Inferior parietal cortex (tissue), 1 donor: ENCODE results near the gene ABLIM1.

Experiments
- DNase-seq: peaks from one replicate; pipeline ENCODE4 v3.0.0-alpha.2; 2016; ENCODE audit errors: extremely low spot score

The ABLIM1 gene

DNA sequence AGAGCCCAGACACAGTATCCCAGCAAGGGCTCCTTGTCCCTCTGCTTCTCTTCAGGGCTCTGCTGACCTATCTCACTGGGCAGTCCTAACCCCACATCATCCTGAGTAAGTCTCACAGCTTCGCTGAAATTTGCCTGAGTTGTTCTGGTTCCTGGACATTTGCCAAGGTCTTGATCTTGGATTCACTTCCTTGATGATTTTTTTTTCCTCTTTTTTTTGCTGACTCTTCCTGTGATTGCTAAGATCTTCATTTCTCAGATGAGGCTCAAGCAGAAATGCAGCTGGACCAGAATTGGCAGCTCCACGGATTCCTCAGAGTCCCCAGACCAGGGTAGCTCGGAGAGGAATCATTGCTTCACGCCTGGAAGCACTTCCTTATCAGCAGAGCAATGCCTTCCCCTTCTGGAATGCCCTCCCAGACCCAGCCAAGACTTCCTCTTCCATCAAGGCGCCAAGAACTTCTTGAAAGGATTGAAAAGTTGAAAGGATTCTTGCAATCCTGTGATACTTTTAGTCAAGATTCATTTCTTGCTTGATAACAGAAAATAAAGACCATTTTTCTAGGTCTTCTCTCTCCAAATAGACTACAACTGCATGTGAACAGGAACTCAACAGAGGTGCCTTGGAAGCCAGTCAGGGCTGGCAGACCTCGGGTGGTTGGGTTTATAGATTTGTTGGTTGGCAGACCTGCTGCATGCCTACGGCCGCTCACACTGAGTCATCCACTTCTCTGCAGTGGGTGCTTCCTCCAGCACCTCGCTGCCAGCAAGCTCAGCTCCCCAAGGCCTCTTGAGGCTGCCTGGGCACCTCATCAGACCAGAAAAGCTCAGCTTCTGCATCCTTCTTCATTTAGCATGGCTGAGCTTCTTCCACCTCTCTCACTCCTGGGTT, 244.9 kb downstream of the ABLIM1 start:
- DNase-seq, result no peak

DNA sequence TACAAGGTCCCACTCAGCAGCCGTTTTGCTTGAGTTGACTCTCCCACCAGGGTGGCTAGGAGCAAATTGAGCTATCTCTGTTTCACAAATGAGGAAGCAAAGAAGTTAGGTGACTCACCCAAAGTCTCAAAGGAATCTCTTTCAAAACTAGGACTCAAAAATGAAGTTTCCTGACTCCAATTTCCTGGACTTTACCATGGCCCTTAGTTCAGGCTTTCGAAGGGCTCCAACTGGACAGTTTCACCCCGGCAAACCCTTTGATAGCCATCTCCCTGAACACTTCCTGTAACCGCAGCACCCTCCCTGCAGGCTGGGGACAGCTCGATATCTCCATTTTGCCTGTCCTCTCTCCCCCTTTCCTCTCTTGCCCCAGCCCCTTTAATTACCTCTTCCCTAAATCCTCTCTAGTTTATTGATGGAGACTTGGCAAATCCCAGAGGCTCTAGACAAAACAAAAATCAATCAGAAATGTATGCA, 249.1 kb downstream of the ABLIM1 start:
- no peak for DNase-seq

DNA sequence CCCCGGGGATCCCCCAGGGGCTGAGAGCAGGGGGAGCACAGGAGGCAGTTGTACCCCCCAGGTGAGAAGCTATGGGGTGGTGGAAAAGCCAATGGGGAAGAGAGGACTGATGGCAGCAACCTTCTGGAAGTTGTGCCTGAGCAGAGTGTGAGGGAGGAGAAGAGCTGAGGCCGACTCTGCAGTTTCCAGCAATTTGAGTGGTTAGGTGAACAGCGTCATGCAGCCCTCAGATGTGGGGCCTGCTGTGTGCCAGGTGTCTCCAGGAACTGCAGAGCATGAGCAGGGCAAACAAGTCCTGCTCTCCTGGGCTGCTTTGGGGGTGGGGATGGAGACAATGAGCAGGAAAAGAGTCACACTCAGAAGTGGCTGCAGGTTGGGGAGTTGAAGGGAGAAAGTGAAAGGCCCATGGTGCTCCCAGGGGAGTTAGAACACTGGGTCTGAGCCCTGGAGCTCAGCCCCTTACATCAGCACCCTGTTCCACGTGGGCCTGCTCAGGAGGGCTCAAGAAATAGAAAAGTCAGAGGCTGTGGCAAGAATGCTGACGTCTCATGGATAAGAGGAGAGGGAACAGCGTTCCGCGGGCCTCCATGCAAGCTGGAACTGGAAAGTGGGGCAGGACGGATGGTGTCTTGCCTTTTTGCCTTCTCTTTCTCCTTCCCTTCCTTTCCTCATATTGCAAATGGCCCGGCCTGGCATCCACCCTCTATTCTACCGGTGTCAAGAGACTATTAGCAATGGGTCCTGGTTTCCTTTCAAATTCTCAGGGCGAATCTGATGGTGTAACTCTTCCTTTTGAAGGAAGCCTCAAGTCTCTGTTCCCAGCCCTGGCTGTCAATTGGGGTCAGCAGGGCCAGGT, 249.7 kb downstream of the ABLIM1 start:
- DNase-seq, result no peak

DNA sequence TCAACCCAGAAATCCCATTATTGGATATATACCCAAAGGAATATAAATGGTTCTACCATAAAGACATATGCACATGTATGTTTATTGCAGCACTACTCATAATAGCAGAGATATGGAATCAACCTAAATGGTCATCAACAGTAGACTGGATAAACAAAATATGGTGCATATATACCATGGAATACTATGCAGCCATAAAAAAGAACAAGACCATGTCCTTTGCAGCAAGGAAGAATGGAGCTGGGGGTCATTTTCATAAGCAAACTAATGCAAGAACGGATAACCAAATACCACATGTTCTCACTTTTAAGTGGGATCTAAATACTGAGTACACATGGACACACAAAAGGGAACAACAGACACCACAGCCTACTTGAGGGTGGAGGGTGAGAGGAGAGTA, 251.6 kb downstream of the ABLIM1 start:
- no peak for DNase-seq

DNA sequence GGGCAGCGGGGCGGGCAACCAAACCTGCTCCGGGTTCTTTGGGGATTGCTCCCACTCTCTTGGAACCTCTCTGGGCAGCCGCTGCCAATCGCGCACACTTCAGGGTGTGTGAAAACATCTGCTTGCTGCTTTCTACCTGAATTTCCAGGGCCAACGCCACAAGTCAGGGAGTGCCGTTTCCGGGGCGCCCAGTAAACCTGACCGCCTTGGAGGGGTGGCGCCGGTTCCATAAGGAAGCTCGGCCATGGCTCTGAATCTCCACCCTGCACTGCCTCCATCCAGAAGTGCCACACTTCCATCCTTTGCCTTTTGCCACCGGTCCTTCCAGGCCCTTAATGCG, 253.1 kb downstream of the ABLIM1 start:
- DNase-seq, result no peak

DNA sequence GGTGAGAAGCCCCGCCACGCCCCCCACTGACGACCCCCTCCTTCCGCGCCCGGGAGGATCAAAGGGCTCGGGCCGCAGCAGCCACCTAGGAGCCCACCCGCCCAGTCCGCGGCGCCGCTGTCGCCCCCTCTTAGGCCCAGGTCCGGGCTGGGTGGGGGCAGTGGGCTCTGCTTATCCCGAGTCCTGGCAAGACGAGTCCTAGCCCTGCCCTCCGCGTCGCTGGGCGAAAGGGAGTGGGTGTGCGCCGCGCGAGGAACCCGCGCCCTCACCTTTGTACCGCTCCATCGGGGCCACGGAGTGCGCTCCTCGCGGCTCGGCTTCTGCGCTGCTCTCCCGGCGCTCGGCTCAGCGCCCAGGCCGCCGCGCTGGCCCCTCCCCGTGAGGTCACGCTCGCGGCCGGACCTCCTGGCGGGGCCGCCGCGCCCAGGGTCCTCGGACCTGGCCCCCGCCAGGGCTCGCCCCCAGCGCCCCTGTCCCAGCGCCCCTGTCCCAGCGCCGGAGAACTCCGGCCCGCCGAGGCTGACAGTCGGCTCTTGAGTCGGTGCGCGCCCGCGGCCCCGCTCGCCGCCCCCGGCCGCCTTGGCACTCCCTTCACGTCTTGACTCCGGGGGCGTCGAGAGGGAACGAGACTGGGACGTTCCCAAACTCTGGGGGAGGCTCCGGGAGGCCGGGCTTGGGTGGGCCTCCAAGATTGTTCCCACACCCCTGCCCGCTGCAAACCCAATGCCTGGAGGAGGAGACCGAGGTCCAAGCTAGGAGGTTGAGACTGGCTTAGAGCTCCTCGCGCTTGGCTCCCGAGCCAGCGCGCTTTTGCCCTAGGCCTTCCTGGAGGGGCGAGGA, 253.7 kb downstream of the ABLIM1 start, which contains the start of gene AFAP1L2:
Gene AFAP1L2 (minus strand): TSS at position 332 of the 840 bp plus-strand sequence. CDS start 47 bp downstream, at position 285.
- no peak for DNase-seq

DNA sequence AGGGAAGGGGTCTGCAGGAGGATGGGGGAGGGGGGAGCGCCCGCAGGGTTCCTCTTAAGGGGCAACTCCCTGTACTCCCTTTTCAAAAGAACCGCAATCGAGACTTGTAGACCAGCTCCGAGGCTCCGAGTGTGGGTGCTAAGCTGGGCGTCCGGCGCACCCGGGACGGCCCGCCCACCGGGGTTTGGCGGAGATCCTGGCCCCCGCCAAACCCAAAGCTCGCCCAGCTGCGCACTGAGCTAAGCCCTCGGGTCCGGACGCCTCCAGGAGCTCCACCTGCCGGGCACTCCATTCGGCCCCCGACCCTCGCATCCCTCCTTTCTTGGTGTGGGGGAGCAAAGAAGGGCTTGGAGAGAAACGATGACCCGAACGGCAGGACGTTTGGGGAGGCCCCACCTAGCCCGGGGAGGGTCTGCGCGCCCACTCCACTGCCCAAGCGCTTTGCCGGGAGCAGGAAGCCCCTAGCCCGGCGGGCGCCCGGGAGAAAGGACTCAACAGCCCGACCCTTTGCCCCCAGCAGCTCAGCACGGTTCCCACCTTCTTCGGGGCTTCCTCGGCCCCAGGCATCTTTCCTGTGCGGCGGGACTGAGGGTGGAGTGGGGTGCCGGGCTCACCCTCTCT, 254.4 kb downstream of the ABLIM1 start:
- no peak for DNase-seq

DNA sequence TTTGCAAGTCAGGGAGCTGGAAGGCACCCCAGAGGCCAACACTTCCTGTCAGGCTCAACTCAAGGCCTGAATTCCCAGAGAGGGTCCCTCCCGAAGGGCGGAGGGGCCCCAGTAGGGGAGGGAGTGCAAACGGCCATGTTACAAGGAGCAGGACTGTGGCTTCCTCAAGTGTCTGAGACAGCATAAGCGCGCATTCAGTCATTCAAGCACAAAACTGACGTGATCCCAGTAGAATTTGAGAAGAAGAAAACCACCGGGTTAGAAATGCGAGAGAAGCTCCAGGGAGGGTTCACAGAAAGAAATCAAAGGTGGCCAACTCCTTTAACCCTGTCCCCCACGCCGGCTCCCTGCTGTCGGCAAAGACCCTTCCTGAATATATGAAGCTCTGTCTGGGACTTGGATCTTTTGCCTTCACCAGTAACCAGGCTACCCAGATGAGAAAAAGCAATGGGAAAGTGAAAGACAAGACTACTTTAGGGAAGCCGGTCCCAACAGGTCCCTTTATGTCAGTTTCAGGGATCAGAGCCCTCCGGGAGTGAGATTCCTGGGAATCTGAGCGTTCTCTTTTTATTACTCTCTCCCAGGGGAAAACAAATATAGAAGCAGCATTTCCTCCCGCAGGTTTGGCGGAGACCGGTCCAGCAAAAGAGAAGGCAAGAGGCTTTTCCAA, 255.1 kb downstream of the ABLIM1 start:
- DNase-seq, result peak; percentile 7

DNA sequence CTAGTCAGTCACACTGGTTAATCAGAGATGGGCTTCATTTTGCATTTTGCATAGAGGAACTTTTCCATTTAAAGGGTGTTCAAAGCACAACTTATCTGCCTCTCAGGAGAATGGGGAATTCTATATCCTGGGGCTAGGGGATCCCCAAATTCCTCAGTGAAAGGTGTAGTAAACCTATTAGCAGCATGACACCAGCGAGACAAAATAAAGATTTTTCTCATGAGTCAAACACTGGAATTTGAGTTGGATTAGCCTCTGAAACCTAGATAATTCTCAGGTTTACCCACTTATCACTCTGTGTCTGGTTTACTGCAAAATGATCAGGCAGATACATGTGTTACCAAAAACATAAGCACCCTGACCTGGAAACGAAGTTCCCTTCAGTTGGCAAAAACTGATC, 255.8 kb downstream of the ABLIM1 start:
- DNase-seq, result no peak

DNA sequence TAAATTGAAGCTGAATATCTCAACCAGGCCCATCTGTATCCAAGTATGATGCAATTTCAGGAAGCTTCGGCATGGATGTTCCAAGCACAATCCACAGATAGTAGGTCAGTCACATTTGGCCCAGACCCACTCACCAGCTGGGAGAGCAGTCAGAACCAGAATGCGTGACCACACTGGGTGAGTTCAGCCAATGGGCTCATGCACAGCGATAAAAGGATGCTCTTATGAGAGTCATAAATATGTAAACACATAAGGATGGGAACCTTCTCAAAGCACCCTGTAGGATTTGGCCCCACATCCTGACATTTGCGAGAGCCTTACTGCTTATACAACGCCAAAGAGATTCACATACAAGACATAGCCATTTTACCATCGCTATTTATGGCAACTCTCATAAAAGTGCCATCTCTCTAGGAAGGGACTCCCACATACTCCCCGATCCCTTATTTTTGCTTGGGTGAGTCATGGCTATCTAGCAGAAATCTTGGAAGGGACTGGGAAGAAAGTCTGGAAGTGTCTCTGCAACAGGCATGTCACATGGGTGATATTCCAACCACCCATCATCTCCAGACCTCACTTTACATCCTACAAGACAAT, 256.8 kb downstream of the ABLIM1 start:
- peak; percentile 53 for DNase-seq

DNA sequence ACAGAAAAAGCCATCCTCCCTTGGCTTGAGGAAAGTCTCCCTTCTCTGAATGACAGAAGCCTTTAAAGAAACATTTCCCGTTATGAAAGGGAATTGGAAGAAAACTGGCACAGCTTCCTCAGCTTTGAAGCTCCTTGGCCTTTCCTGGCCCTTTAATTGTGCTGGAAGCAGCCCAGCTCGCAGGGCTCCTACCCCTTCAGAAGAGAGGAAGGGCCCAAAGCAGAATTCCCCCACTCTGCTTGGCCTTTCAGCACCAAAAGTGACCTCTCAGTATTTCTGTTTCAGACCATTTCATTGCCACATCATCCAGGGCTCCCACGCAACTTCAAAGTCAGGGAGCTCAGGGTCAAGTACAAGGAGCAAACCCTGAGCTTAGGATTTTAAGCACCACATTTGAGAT, 258.0 kb downstream of the ABLIM1 start:
- no peak for DNase-seq

DNA sequence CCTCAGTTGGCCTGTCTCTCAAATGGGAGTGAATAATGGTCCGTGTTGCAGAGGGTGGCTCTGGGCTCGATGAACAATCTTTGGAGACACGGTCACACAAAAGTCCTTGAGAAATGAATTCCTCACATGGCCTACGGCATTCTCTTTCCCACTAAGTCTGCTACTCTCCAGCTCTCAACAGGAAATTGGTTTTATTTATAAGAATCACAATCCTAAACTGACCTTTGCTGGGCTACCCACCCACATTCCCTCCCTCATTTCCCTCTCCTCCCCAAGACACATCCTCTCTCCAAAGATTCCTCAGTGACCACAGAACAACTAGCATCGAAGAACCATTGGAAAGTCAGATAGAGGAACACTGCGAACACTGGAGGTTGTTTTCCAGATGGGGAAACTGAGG, 258.5 kb downstream of the ABLIM1 start:
- DNase-seq, result no peak

DNA sequence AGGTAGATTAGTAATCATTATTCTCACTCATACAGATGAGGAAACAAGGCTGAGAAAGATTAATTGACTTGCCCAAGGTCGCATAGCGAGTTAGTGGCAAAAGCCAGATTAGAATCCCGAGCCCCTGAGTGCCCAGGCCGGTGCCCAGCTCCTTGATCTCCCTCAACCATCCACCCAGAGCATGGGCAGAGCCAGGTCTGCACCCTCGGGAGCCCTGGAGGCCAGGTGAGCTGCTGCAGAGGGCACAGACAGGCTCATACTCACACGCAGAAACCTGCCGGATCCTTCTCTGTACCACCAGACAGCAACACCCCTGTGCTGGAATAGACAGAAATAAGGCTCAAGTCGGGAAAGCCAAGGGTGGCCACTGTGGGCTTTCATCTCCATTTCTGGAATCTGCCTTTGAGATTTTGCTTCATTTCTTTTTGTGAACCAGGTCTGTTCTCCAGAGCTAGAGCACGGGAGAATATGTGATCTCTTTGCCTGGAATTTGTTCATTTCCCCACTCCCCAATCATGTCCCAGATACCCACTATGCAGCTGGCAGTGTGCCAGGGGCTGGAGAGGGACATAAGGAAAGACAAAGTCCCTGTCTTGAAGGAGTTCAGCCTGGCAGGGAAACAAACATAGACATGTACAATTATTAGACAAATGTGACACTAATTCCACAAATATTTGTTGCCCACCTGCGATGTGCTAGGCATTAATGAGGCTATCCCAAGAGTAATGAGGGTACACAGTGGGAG, 259.3 kb downstream of the ABLIM1 start:
- no peak for DNase-seq

DNA sequence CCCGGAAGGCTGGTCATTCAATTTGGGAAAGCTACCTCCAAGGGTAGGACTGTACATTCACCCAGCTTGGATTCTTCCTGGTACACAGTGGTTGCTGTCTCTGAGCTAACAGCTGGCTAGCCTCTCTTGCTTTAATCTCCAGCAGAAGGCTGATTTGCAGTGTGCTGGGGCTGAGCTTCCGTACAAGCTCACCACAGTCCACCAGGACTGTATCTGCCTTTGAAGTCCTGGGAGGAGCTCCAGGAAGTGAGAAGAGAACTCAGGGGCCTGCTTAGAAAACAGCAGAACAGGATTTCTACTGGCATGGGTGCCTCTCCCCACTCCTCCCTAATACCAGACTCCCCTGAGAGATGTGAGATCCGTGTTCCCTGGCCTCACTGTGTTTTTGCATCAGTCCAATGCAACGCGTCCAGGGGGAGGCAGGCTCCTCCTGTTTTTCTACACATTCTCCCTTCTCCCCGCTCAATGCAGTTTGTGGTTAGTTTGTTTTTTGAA, 260.4 kb downstream of the ABLIM1 start:
- no peak for DNase-seq

DNA sequence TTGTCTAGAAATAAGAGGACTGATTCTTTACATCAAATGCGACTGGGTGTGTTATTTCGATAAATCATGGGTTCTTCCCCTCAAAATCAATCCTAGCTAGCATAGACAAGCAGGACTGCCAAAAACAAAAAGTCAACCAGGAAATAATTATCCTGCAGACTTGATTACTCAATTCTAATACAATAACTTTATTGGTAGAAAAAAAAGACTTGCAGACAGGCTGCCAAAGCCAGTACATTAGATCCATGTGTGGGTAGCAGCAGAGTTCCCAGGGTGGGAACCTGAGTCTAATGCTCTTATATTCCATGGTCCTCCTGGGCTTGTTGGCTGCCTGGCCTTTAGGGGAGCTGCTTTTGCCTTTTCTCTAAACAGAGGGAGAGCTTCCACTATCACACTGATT, 261.6 kb downstream of the ABLIM1 start:
- no peak for DNase-seq

DNA sequence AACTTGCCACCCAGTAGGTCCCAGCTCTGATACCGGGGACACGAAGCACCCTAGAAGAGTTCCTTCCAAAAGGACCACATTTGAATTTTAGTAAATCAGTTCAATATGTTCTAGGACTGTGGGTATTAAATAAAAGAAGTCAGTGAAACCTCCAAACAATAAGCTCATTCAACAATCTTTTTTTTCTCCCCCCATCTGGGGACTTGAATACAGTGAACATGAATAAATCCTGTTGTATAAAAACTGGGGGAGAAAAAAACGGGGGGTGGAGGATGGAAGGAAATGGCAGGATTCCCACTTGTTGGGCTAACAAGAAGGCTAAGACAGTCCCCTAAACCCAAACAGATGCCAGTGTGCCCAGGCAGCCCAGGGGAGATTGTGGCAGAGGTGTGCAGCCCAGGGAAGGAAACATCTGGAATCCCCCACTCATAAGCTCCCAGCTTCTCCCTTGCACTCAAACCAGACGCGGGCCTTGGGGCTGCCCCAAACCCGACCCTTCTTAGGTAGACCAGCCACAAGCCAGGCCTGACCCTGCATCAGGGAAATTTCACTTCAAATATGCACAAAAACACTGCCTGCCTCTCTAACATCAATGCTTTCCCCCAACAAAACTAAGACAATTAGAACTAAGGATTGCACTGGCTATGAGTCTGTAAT, 262.6 kb downstream of the ABLIM1 start:
- peak; percentile 33 for DNase-seq

DNA sequence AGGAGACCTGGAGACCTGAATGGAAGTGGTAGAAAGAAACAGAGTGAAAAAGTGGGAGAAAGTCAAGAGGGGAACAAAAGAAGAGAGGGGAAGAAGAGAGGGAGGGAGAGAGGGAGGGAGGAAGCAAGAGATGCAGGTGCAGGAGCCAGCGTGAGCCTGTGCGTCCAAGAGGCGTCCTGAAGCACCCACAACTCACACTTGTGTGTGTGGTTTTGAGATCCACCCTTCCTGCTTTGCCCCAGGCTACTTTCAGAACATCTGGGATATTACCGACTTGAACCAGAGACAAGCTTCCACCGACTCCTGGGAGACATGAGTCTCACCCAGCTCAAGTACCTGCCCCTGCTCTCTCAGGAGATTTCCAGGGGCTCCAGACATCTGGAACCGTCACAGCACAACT, 263.5 kb downstream of the ABLIM1 start:
- no peak for DNase-seq

DNA sequence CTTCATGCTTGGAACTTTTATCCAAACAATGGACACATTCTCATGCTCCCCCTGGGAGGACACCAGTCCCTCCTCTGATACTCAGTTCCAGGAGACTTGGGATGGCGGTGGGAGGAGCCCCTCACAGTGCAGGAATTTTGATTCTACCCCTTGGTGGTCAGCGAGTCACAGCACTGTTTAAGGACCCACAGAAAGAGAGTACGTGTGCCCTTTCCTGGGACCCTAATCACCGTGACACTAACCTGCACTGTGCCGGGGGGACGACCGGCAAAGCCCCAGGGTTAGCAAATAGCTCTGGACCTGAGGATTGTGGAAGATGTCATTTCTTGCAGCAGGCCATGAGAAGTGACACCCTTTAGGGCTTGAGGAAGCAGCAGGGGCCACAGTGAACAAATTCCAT, 264.2 kb downstream of the ABLIM1 start:
- no peak for DNase-seq

DNA sequence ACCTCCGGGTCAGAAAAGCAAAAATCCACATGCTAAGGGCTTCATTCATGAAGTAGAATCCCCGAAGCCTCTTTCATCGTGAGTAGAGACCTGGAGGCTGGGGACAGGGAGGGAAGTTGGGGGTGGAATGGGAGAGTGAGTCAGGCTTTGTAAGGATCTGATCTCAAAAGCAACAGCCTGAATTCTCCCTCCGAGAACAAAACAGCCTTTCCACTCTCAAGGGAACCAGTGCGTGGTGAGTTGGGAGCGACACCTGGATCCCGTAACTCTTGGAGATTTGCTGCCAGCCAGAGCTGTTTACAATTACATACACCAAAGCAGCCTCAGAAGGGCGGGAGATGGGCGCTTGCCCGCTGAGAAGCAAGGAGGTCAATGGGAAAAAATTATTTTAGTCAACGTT, 264.6 kb downstream of the ABLIM1 start:
- DNase-seq, result no peak
